Panc1 (cell line): ENCODE data around the gene PPP3R1. TPM values are rescaled to one million over a fixed set of nuclear protein-coding genes. Genes with fewer than 3 reads are reported as not detected.

ENCODE experiments used
- ATAC-seq: fragments of 200-7000 bp; cut with Tn5 transposase; 2 replicates; pipeline ENCODE4 v1.9.1; 2020; ENCODE audit warnings: mild to moderate bottlenecking, moderate library complexity
- BruUV-seq: library from RNA; stranded (reverse); fragments of 400-500 nt; replicated peaks from 2 replicates; lab custom pipeline; 2021; lab: Mats Ljungman, UMichigan
- CTCF ChIA-PET: fragments of 300-600 bp; sonication (Branson Sonifier 250); formaldehyde crosslinking; loops from one replicate; lab custom pipeline; 2022; ENCODE audit warnings: antibody characterized with exemption; lab: Charles Lee
- POLR2A ChIA-PET: fragments of 300-600 bp; sonication (Branson Sonifier 250); formaldehyde crosslinking; loops from one replicate; lab custom pipeline; 2022; ENCODE audit warnings: antibody characterized with exemption; lab: Charles Lee
- DNase-seq: peaks from one replicate; pipeline ENCODE4 v3.0.0-alpha.2; 2010; ENCODE audit warnings: low read depth, low spot score
- H3K27ac ChIP-seq: 2 replicates; pipeline ENCODE4 v1.5.1; 2011; ENCODE audit warnings: mild to moderate bottlenecking, low read length, inconsistent platforms
- H3K27me3 ChIP-seq: fragments of 200-500 bp; sonication (Bioruptor generic); 2 replicates; pipeline ENCODE4 v1.6.0; 2014; ENCODE audit warnings: low read length, inconsistent platforms; ENCODE audit not compliant: control insufficient read depth, insufficient read depth
- H3K36me3 ChIP-seq: fragments of 200-500 bp; sonication (Bioruptor generic); 2 replicates; pipeline ENCODE4 v1.5.1; 2014; ENCODE audit warnings: inconsistent platforms, mild to moderate bottlenecking, low read length, moderate library complexity; ENCODE audit not compliant: control insufficient read depth, insufficient read depth
- H3K4me1 ChIP-seq: 2 replicates; pipeline ENCODE4 v1.5.1; 2011; ENCODE audit warnings: inconsistent platforms, mild to moderate bottlenecking, low read length, moderate library complexity; ENCODE audit not compliant: control insufficient read depth, insufficient read depth
- H3K4me3 ChIP-seq, 2 experiments: 2 replicates each; pipeline ENCODE4 v1.5.1; 2011 to 2012; ENCODE audit warnings: low read depth in 2 of 2, low read length in 2 of 2, mild to moderate bottlenecking in 2 of 2, inconsistent platforms in 1 of 2, moderate library complexity in 1 of 2
- H3K9me3 ChIP-seq: fragments of 200-500 bp; sonication (Bioruptor generic); 2 replicates; pipeline ENCODE4 v1.5.1; 2014; ENCODE audit warnings: low read depth, mild to moderate bottlenecking, inconsistent platforms, low read length, moderate library complexity; ENCODE audit not compliant: control insufficient read depth, insufficient read depth
- CTCF ChIP-seq: fragments of 450-650 bp; IDR thresholded peaks from 2 replicates; pipeline ENCODE4 v1.5.1; 2017; ENCODE audit warnings: mild to moderate bottlenecking
- POLR2AphosphoS5 ChIP-seq: IDR thresholded peaks from 2 replicates; pipeline ENCODE4 v1.6.1; 2012; ENCODE audit warnings: mild to moderate bottlenecking, low read depth, low read length, moderate library complexity
- REST ChIP-seq, 2 experiments: IDR thresholded peaks; 2 replicates each; pipeline ENCODE4 v1.6.1; 2011 to 2012; ENCODE audit warnings: low read depth in 2 of 2, control low read depth in 1 of 2, low read length in 1 of 2, mild to moderate bottlenecking in 1 of 2, moderate library complexity in 1 of 2; ENCODE audit not compliant: insufficient read depth in 1 of 2
- SIN3A ChIP-seq: IDR thresholded peaks from 2 replicates; pipeline ENCODE4 v1.6.1; 2012; ENCODE audit warnings: low read depth, mild to moderate bottlenecking, low read length, moderate library complexity, borderline replicate concordance; ENCODE audit not compliant: insufficient read depth
- TCF7L2 ChIP-seq: IDR thresholded peaks from 2 replicates; pipeline ENCODE4 v1.6.1; 2011; ENCODE audit warnings: mild to moderate bottlenecking, low read depth, low read length, inconsistent platforms
- in situ Hi-C: cut with HindIII; loops from 2 replicates; pipeline ENCODE4 v1.10.0; 2016; ENCODE audit warnings: low sequenced_read_pairs, low pct_unique_long_range_greater_than_20kb
- intact Hi-C: fragments of 100-400 bp; cut with micrococcal nuclease; formaldehyde crosslinking; loops from one replicate; pipeline ENCODE4 v1.10.0; 2022; ENCODE audit not compliant: unreplicated experiment
- total RNA-seq: library from RNA; stranded (reverse); gene quantifications from one replicate; pipeline ENCODE4 v1.2.1, GENCODE V29; 2021; ENCODE audit not compliant: unreplicated experiment

Gene PPP3R1
- total RNA-seq, 1 experiment from 2014 or later, result 77.9 TPM

- H3K27ac ChIP-seq, result no peak overlapping the region
- no peaks in the 10 kb centered on the region for H3K27me3 ChIP-seq
- BruUV-seq, result no TSS peak
- ATAC-seq (no peak), DNase-seq (no peak)
- ChIA-PET POLR2A (interaction anchor here (0.6 kb wide), 1 partner anchor 49 kb away, joined by 3 read pairs; no protein-coding TSS in a partner anchor), CTCF (no interaction called here)
- intact Hi-C loops, result no loop called here
- H3K9me3 ChIP-seq, result no peaks in the 10 kb centered on the region
- TF ChIP-seq POLR2AphosphoS5, result no peak
- TF ChIP-seq CTCF, result no peak
- in situ Hi-C loops, result no loop called here
- H3K4me3 ChIP-seq, result no peak overlapping the region
- H3K4me1 ChIP-seq, result peaks cover 35% of the 10 kb centered on the region
- peaks cover 2% of the 10 kb centered on the region; the same call in 1 of the 2 replicates for H3K36me3 ChIP-seq
These were observed 7.3 kb downstream of the PPP3R1 start for GRCh38 chr2:68245066-68245465.

DNA sequence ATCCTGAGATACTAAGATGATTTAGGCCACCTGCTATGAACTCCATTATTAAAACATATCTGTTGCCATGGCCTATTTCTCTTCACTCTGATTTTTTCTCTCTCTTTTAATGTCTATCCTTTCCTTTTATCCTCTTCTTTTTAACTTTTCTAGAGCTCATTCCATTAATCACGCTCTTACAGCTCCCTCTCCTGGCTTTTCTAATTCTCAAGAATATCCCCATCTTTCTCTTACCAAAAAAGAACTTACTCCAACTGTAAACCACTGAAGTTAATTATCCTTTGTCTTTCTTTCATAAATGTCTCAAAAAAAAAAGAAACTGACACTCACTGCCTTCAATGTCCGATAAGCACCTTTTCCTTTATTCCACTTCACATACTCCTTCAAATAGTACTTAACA is 7.9 kb downstream of the PPP3R1 start:
- Histone ChIP-seq H3K27ac (no peak overlapping the region), H3K27me3 (no peaks in the 10 kb centered on the region), H3K36me3 (no peaks in the 10 kb centered on the region; the same call in 1 of the 2 replicates), H3K4me3 (no peak overlapping the region), H3K9me3 (no peaks in the 10 kb centered on the region), H3K4me1 (peaks cover 34% of the 10 kb centered on the region)
- intact Hi-C loops, result no loop called here
- DNase-seq (no peak), ATAC-seq (no peak)
- peak; percentile 21; the same call in 1 of the 2 replicates for TF ChIP-seq CTCF
- no peak for TF ChIP-seq TCF7L2
- TF ChIP-seq POLR2AphosphoS5, result no peak
- TF ChIP-seq REST (IDR thresholded peaks at IDR 0.05; ENCODE audit: insufficient read depth in 1 of 2, low read depth in 2 of 2, low read length in 1 of 2), result no peak
- TF ChIP-seq SIN3A, result no peak
- no TSS peak for BruUV-seq
- in situ Hi-C loops, result no loop called here
- POLR2A ChIA-PET, result interaction anchor here (0.6 kb wide), 1 partner anchor 67 kb away, joined by 18 read pairs; no protein-coding TSS in a partner anchor
- CTCF ChIA-PET, result interaction anchor here (0.5 kb wide), 1 partner anchor 63 kb away, joined by 4 read pairs; no protein-coding TSS in a partner anchor
